OCI-LY7 (cell line): ENCODE measurements around the gene DIAPH2.

Experiments
- EZH2phosphoT487 ChIP-seq: fragments of 200-600 bp; sonication (generic); IDR thresholded peaks from 2 replicates; pipeline ENCODE4 v1.6.1; 2018; ENCODE audit warnings: low read depth, borderline replicate concordance, mild to moderate bottlenecking, mixed run types, antibody characterized with exemption, low read length, moderate library complexity, mixed read lengths
- TF ChIP-seq, protein P1 (sequence below): fragments of 200-600 bp; sonication (generic); conservative IDR thresholded peaks from 2 replicates; pipeline ENCODE4 v1.5.1; 2014; ENCODE audit warnings: mild to moderate bottlenecking, antibody characterized with exemption, low read length, moderate library complexity, mixed read lengths

DNA sequence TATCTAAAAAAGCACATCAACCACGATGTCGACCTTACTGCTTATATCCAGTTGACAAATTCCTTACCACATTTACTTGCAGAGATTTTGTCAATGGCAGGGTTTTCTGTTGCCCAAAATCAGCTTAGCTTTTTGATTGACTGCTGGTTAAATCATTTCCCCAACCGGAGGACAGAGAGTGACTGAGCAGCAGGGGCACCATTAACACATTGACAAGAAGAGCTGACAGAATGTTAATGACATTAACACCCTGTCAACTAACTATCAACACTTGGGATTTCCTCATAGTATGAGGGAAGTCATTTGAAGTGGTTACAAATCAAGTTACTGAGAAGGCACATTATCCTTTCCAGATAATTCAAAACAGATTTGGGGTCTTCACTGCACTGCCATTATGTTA, 567.5 kb downstream of the DIAPH2 start:
- TF ChIP-seq, protein P1, sequence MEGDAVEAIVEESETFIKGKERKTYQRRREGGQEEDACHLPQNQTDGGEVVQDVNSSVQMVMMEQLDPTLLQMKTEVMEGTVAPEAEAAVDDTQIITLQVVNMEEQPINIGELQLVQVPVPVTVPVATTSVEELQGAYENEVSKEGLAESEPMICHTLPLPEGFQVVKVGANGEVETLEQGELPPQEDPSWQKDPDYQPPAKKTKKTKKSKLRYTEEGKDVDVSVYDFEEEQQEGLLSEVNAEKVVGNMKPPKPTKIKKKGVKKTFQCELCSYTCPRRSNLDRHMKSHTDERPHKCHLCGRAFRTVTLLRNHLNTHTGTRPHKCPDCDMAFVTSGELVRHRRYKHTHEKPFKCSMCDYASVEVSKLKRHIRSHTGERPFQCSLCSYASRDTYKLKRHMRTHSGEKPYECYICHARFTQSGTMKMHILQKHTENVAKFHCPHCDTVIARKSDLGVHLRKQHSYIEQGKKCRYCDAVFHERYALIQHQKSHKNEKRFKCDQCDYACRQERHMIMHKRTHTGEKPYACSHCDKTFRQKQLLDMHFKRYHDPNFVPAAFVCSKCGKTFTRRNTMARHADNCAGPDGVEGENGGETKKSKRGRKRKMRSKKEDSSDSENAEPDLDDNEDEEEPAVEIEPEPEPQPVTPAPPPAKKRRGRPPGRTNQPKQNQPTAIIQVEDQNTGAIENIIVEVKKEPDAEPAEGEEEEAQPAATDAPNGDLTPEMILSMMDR, result no peak
- no peak for TF ChIP-seq EZH2phosphoT487
